GM19238 (cell line): ENCODE measurements around the gene ARHGEF38.
"Not testable (repeated sequence)": the region's sequence is repeated elsewhere in the genome, so short reads cannot be mapped to it uniquely, and the experiment has no call there.

Experiments used
- DNase-seq: peaks from one replicate; pipeline ENCODE4 v3.0.0; 2011; ENCODE audit warnings: low spot score; ENCODE audit not compliant: insufficient read length

Gene ARHGEF38

GRCh38 chr4:105710012-105710600 is 157.7 kb downstream of the ARHGEF38 start:
- DNase-seq = no peak

- DNase-seq = no peak
Observed at GRCh38 chr4:105710678-105711077, 158.3 kb downstream of the ARHGEF38 start.

DNA sequence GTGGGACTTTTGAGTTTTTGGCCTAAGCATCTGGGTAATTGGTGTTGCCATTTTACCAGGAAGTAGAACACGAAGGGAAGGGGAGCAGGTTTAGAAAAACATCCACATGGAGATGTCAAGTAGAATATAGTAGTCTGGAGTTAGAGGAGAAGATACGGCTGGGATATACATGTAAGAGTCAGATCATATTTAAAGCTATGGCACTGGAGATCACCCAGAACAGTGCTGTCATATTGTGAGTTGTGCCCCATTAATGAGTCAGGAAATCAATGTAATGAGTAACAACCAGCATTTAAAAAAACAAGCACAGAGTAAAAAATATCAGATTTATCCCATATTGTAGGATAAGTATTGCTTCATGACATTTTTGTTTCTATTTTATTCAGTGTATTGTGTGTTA is 160.3 kb downstream of the ARHGEF38 start:
- DNase-seq = no peak

- DNase-seq = no peak
Observed at GRCh38 chr4:105714071-105714521, 161.7 kb downstream of the ARHGEF38 start.

- DNase-seq = no peak
Observed at GRCh38 chr4:105714932-105715331, 162.5 kb downstream of the ARHGEF38 start.

- DNase-seq = no peak
Observed at GRCh38 chr4:105715692-105716278, 163.4 kb downstream of the ARHGEF38 start.

DNA sequence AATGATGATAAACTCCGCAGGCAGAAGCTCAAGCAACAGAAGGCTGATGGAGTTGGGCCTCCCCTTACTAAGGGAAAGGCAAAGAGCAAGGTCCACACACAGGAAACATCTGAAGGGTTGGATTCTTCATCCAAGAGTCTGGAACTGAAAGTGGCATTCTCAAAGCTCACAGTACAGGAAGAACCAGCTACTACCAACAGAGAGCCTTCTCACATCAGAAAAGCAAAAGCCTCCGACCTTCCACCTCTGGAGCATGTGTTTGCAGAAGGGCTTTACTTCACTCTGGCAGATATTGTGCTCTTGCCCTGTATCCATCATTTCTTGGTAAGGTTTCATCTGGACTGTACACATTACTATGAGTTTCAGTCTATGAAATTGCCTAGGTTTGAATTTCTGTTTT is 166.8 kb downstream of the ARHGEF38 start:
- no peak for DNase-seq

DNA sequence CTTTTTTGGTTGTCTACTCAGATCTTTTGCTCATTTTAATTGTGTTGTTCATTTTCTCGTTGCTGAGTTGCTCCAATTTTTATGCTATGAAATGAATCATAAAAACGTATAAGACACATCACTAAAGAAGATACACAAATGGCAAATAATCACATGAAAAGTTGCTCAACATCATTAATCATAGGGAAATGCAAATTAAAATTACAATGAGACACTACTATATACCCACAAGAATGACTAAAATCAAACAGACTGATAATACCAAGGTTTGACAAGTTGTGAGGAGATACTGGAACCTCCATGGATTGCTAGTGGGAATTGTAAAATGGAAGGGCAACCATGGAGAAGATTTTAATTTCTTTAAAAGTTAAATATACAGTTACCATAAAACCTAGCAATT is 173.2 kb downstream of the ARHGEF38 start:
- DNase-seq = no peak

- DNase-seq = not testable (repeated sequence)
Observed at GRCh38 chr4:105729895-105730294, 177.5 kb downstream of the ARHGEF38 start.
